ENCODE results near the gene EGLN3. TPM values are rescaled to one million over a fixed set of nuclear protein-coding genes. Genes with fewer than 3 reads are reported as not detected.

Gene EGLN3
- total RNA-seq, 6 donors from 2014 or later, result 2.9 to 12.6 (median 8.5) TPM

GRCh38 chr14:33932576-33933345 is 18.1 kb downstream of the EGLN3 start:
- H3K27ac ChIP-seq, result no peak overlapping the region
- H3K4me3 ChIP-seq, result no peak overlapping the region
- H3K27me3 ChIP-seq, result no peaks in the 10 kb centered on the region
- no peak for TF ChIP-seq POLR2A (IDR thresholded peaks at IDR 0.05)
- TF ChIP-seq EP300 (IDR thresholded peaks at IDR 0.05), result no peak
- no peak for TF ChIP-seq CTCF (IDR thresholded peaks at IDR 0.05)
- no peak for TF ChIP-seq POLR2AphosphoS5 (IDR thresholded peaks at IDR 0.05)
- WGBS, 2 donors, result 92 to 94% methylated on average over 4 of the region's 4 CpGs
- H3K4me1 ChIP-seq, result peaks cover 0 to 5% (median 0%) of the 10 kb centered on the region in 4 donors
- ATAC-seq (ENCODE audit: low FRiP score in 2 of 2) (no peak), DNase-seq (no peak)
- no peaks in the 10 kb centered on the region for H3K9me3 ChIP-seq
- H3K36me3 ChIP-seq, result peaks cover 0 to 3% (median 0%) of the 10 kb centered on the region in 4 donors

- H3K4me1 ChIP-seq, result peaks cover 0 to 2% (median 0%) of the 10 kb centered on the region in 4 donors
- H3K4me3 ChIP-seq, result no peak overlapping the region
- WGBS, 2 donors, result 98% methylated on average over 3 of the region's 3 CpGs
- no peaks in the 10 kb centered on the region for H3K27me3 ChIP-seq
- no peaks in the 10 kb centered on the region for H3K9me3 ChIP-seq
- H3K36me3 ChIP-seq, result peaks cover 0 to 3% (median 0%) of the 10 kb centered on the region in 4 donors
- no peak for TF ChIP-seq CTCF (IDR thresholded peaks at IDR 0.05)
- no peak for TF ChIP-seq POLR2A (IDR thresholded peaks at IDR 0.05)
- no peak for TF ChIP-seq POLR2AphosphoS5 (IDR thresholded peaks at IDR 0.05)
- H3K27ac ChIP-seq, result no peak overlapping the region
- ATAC-seq (ENCODE audit: low FRiP score in 2 of 2) (no peak), DNase-seq (no peak)
Observed at GRCh38 chr14:33932033-33932432, 18.8 kb downstream of the EGLN3 start.

- TF ChIP-seq EP300 (IDR thresholded peaks at IDR 0.05) (no peak), POLR2A (IDR thresholded peaks at IDR 0.05) (no peak), CTCF (IDR thresholded peaks at IDR 0.05) (no peak), POLR2AphosphoS5 (IDR thresholded peaks at IDR 0.05) (no peak)
- ATAC-seq (ENCODE audit: low FRiP score in 2 of 2), result no peak
- Histone ChIP-seq H3K36me3 (peaks cover 0 to 3% (median 0%) of the 10 kb centered on the region in 4 donors), H3K4me1 (no peaks in the 10 kb centered on the region), H3K4me3 (no peak overlapping the region), H3K27ac (no peak overlapping the region), H3K9me3 (no peaks in the 10 kb centered on the region), H3K27me3 (no peaks in the 10 kb centered on the region)
- DNase-seq, result no peak
- WGBS, 2 donors, result 82 to 83% methylated on average over 1 of the region's 1 CpG
Observed at GRCh38 chr14:33931461-33931860, 19.4 kb downstream of the EGLN3 start.

GRCh38 chr14:33930439-33930838 is 20.4 kb downstream of the EGLN3 start:
- Histone ChIP-seq H3K9me3 (no peaks in the 10 kb centered on the region), H3K27me3 (no peaks in the 10 kb centered on the region), H3K27ac (no peak overlapping the region), H3K4me3 (no peak overlapping the region), H3K4me1 (no peaks in the 10 kb centered on the region), H3K36me3 (peaks cover 0 to 3% (median 0%) of the 10 kb centered on the region in 4 donors)
- no peak for TF ChIP-seq CTCF (IDR thresholded peaks at IDR 0.05)
- TF ChIP-seq POLR2AphosphoS5 (IDR thresholded peaks at IDR 0.05), result no peak
- no peak for TF ChIP-seq EP300 (IDR thresholded peaks at IDR 0.05)
- no peak for TF ChIP-seq POLR2A (IDR thresholded peaks at IDR 0.05)
- 73 to 82% methylated on average over 2 of the region's 2 CpGs for WGBS, 2 donors
- DNase-seq (no peak), ATAC-seq (ENCODE audit: low FRiP score in 2 of 2) (no peak)

Measured in upper lobe of left lung (tissue), 6 donors.